ENCODE data around the gene CNTNAP5. TPM values are rescaled to one million over a fixed set of nuclear protein-coding genes. Genes with fewer than 3 reads are reported as not detected.

CNTNAP5 gene
- total and polyA plus RNA-seq, 2 donors (not counting 1 experiment from before 2014, with no cell fraction given): not detected

GRCh38 chr2:124575497-124575896 lies 550.4 kb downstream of the CNTNAP5 start:
- no peaks in the 10 kb centered on the region for H3K27me3 ChIP-seq (replicated peaks in 1 of 4; ENCODE audit: control extremely low read depth in 1 of 4, control insufficient read depth in 3 of 4, insufficient read depth in 4 of 4, low read length in 3 of 4)
- no peak for DNase-seq
- 83% methylated on average over 1 of the region's 2 CpGs for WGBS (ENCODE audit: insufficient coverage)
- POLR2A ChIA-PET: no interaction called here
- no peak overlapping the region for H3K27ac ChIP-seq (ENCODE audit: low read length in 2 of 2)
- TF ChIP-seq EZH2 (IDR thresholded peaks at IDR 0.05; ENCODE audit: borderline replicate concordance, insufficient read depth, low read depth, low read length, poor library complexity, severe bottlenecking): no peak
- no peak for TF ChIP-seq CTCF (IDR thresholded peaks at IDR 0.05)
- no peaks in the 10 kb centered on the region for H3K79me2 ChIP-seq (ENCODE audit: control insufficient read depth, insufficient read depth, low read length)
- intact Hi-C loops (cut with micrococcal nuclease): no loop called here
- no peak overlapping the region for H3K4me3 ChIP-seq (ENCODE audit: control extremely low read depth in 1 of 5, extremely low read depth in 1 of 5, insufficient read depth in 1 of 5, low read depth in 2 of 5, low read length in 4 of 5)
- H3K4me1 Mint-ChIP-seq: no peaks in the 10 kb centered on the region
- no peaks in the 10 kb centered on the region for H3K9me3 ChIP-seq (ENCODE audit: control extremely low read depth in 1 of 3, control insufficient read depth in 2 of 3, insufficient read depth in 1 of 3, low read length in 2 of 3)
- no peak overlapping the region for H3K9ac ChIP-seq (ENCODE audit: low read length)
- H2AFZ ChIP-seq (ENCODE audit: insufficient read depth, low read depth, low read length, poor library complexity, severe bottlenecking): no peak overlapping the region
- no peak for ATAC-seq (ENCODE audit: low read depth)
- H3K9me3 Mint-ChIP-seq (ENCODE audit: insufficient read depth): no peaks in the 10 kb centered on the region
- no peak overlapping the region for H3K4me2 ChIP-seq (replicated peaks; ENCODE audit: low read depth, low read length, poor library complexity, severe bottlenecking)
- H3K27ac Mint-ChIP-seq: no peak overlapping the region
- no peaks in the 10 kb centered on the region for H3K4me1 ChIP-seq (ENCODE audit: control insufficient read depth in 2 of 2, insufficient read depth in 2 of 2, low read length in 2 of 2)
- no peaks in the 10 kb centered on the region for H4K20me1 ChIP-seq (ENCODE audit: control insufficient read depth, insufficient read depth, low read length, poor library complexity, severe bottlenecking)
- CTCF ChIA-PET: no interaction called here
- no peaks in the 10 kb centered on the region for H3K27me3 Mint-ChIP-seq
- H3K4me3 Mint-ChIP-seq: no peak overlapping the region
- H3K36me3 ChIP-seq (replicated peaks in 1 of 2; ENCODE audit: control extremely low read depth in 1 of 2, control insufficient read depth in 1 of 2, extremely low read depth in 1 of 2, insufficient read depth in 2 of 2, low read length in 1 of 2): no peaks in the 10 kb centered on the region

GRCh38 chr2:124580263-124580662 lies 555.2 kb downstream of the CNTNAP5 start:
- no peak for ATAC-seq (ENCODE audit: low read depth)
- POLR2A ChIA-PET: no interaction called here

More at GRCh38 chr2:124580263-124580662, 555.2 kb downstream of the CNTNAP5 start:
- Mint-ChIP-seq H3K27ac (no peak overlapping the region), H3K4me1 (no peaks in the 10 kb centered on the region), H3K27me3 (no peaks in the 10 kb centered on the region), H3K4me3 (no peak overlapping the region), H3K9me3 (ENCODE audit: insufficient read depth) (peaks cover 3% of the 10 kb centered on the region)
- H3K27ac ChIP-seq (ENCODE audit: low read length in 2 of 2): no peak overlapping the region
- H3K4me1 ChIP-seq (ENCODE audit: control insufficient read depth in 2 of 2, insufficient read depth in 2 of 2, low read length in 2 of 2): no peaks in the 10 kb centered on the region
- H3K4me3 ChIP-seq (ENCODE audit: control extremely low read depth in 1 of 5, extremely low read depth in 1 of 5, insufficient read depth in 1 of 5, low read depth in 2 of 5, low read length in 4 of 5): no peak overlapping the region
- 63% methylated on average over 1 of the region's 4 CpGs for WGBS (ENCODE audit: insufficient coverage)
- no peak overlapping the region for H2AFZ ChIP-seq (ENCODE audit: insufficient read depth, low read depth, low read length, poor library complexity, severe bottlenecking)
- H3K4me2 ChIP-seq (replicated peaks; ENCODE audit: low read depth, low read length, poor library complexity, severe bottlenecking): no peak overlapping the region
- no peak for DNase-seq
- no peaks in the 10 kb centered on the region for H4K20me1 ChIP-seq (ENCODE audit: control insufficient read depth, insufficient read depth, low read length, poor library complexity, severe bottlenecking)
- no peaks in the 10 kb centered on the region for H3K27me3 ChIP-seq (replicated peaks in 1 of 4; ENCODE audit: control extremely low read depth in 1 of 4, control insufficient read depth in 3 of 4, insufficient read depth in 4 of 4, low read length in 3 of 4)
- no peaks in the 10 kb centered on the region for H3K36me3 ChIP-seq (replicated peaks in 1 of 2; ENCODE audit: control extremely low read depth in 1 of 2, control insufficient read depth in 1 of 2, extremely low read depth in 1 of 2, insufficient read depth in 2 of 2, low read length in 1 of 2)
- CTCF ChIA-PET: no interaction called here
- intact Hi-C loops (cut with micrococcal nuclease): no loop called here
- H3K9ac ChIP-seq (ENCODE audit: low read length): no peak overlapping the region
- no peaks in the 10 kb centered on the region for H3K9me3 ChIP-seq (ENCODE audit: control extremely low read depth in 1 of 3, control insufficient read depth in 2 of 3, insufficient read depth in 1 of 3, low read length in 2 of 3)
- no peak for TF ChIP-seq EZH2 (IDR thresholded peaks at IDR 0.05; ENCODE audit: borderline replicate concordance, insufficient read depth, low read depth, low read length, poor library complexity, severe bottlenecking)
- no peaks in the 10 kb centered on the region for H3K79me2 ChIP-seq (ENCODE audit: control insufficient read depth, insufficient read depth, low read length)
